Left kidney (tissue), 2 donors: ENCODE results near the gene LEAP2. TPM values are rescaled to one million over a fixed set of nuclear protein-coding genes. Genes with fewer than 3 reads are reported as not detected.

Experiments
- DNase-seq: peaks from one replicate; pipeline ENCODE4 v3.0.0-alpha.2; 2013
- polyA plus RNA-seq: library from polyadenylated mRNA; unstranded; fragments of 120-200 nt; gene quantifications from one replicate; pipeline ENCODE4 v1.2.1, GENCODE V29; 2013; ENCODE audit not compliant: insufficient read length

Gene LEAP2
- polyA plus RNA-seq, 1 donor: 8.7 TPM

- DNase-seq: no peak
Measured at GRCh38 chr5:132876020-132876759, 2.7 kb downstream of the LEAP2 start.

GRCh38 chr5:132877466-132877865, 4.0 kb downstream of the LEAP2 start:
- DNase-seq: no peak

DNA sequence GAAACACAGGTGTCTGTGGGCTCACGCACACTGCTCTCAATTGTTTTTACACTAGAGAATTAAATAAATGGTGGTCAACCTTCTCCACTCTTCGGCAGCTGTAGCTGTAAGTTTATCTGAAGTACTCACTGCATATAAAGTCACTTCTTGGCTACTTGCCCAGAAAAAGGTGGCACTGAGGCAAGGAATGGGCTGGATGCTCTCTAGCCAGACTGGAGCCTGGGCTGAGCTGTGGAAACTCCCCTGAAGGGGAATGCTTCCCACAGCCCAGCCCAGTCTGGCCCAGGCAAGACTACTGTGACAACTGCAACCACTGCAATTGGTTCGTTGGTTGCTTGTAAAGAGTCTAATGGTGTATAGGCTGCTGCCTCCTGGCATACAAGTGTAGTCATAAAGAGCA, 4.5 kb downstream of the LEAP2 start:
- DNase-seq: no peak

DNA sequence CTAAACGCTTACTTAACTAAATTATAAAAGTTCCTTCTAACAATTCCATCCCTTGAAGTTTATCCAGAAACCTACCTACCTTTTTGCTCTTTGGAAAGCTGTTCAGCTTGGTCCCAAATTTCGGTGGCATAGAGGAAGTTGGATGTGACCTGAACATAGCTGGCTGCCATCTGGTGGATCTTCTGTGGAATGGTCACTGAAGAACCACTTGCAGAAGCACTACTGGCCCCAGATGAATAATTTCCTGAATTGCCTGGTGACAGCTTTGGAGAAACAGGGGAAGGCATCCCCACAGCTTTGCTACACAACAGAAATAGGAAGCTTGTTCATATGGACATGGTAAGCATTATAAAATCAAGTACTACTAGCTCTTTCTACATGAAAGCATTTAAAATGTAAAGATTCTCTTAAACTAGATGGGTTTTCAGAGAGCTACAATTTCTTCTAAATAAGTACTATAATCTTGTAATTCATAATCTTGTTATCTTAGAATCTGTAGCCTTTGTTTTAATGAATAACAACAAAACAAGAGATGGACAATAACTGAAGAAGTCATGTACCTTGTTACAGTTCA, 9.9 kb downstream of the LEAP2 start:
- peak; percentile 50 for DNase-seq

DNA sequence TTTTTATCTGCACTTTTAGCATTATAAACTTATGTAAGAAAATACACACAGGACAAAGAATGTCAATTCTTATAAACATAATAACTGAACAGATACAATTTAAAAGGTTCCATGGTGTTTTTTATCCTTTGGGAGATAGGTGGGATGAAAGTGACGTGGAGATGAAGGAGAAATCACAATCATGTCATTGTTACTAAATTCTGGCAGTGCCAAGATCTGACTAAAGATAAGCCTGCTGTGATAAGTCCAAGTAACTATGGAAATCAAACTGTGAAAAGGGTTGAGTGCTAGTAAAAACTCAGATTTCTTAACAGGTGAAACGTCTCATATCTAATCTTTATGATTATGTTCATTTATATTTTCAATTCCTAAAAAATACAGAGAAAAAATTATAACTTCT, 11.1 kb downstream of the LEAP2 start:
- no peak for DNase-seq

GRCh38 chr5:132886064-132886823, 12.8 kb downstream of the LEAP2 start:
- no peak for DNase-seq

GRCh38 chr5:132887283-132887682, 13.8 kb downstream of the LEAP2 start:
- DNase-seq: no peak

- DNase-seq: no peak
Measured at GRCh38 chr5:132889501-132889900, 16.0 kb downstream of the LEAP2 start.

DNA sequence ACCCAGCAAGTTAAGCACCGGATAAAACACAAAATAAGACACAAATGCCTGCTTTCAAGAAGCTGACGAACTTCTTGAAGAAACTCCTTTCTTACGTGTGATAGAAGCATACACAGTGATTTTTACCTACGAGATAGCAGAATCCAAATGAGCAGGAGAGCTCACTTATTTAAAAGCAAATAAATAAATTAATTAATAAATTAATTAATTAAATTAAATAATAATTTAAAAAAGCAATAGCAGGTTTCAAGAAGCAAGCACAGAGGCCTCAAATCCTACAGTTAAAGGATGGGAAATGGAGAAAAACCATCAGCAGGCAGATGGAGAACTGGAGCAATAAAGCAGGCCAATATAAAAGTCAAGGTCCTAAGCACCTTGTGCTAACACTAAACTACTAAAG, 17.3 kb downstream of the LEAP2 start:
- no peak for DNase-seq

- DNase-seq: no peak
Measured at GRCh38 chr5:132895719-132896305, 22.3 kb downstream of the LEAP2 start.

DNA sequence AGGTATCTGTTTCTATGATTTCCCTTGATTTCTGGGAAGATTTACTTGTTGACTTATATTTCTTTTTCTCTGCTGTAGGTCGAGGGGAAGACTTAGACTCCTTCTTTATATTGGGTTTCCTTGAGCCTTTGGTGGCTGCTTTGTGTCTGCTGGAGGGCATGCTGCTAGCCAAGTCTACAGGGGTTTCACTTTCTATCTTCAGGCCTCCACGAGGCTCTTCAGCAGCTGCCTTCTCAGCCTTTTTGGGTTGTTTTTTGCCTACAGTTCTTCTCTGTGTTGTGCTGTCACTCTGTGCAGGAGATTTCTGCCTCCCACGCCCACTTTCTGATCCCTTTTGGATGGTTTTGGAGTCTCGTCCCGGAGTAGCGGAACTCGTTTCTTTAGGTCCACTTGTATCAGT, 23.2 kb downstream of the LEAP2 start:
- DNase-seq: no peak

DNA sequence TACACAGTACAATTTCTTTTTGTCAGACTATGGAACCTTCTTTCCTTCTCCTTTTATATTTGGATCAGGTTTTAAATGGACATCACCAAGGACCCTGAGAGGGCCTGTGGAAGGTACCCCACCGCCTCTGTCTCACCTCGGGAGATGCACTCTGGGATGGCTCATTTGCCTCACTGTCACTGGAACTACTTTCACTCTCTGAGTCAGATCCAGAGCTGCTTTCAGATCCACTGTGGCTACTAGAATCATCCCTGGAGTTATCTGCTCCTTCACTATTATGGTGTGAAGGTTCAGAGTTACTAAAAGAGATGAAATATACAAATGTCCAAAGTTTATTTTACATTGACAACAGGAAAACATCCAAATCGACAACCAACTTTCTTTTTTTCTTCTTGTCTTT, 24.6 kb downstream of the LEAP2 start:
- no peak for DNase-seq

- DNase-seq: no peak
Measured at GRCh38 chr5:132901036-132901435, 27.6 kb downstream of the LEAP2 start.

DNA sequence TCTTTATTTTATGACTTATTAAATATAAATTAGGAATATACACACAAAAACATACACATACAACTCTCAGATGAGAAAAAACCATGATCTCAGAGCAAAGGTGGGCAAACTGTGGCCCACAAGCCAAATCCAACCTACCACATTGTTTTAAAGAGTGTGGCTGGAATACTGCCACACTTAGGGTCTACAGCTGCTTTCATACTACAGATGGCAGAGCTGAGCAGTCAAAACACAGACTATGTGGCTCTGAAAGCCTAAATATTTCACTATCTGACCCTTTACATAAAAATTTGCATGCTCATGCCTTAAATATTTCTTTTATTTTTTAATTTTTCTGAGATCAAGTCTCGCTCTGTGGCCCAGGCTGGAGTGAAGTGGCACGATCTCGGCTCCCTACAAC, 28.3 kb downstream of the LEAP2 start:
- DNase-seq: no peak

GRCh38 chr5:132905938-132906337, 32.5 kb downstream of the LEAP2 start:
- DNase-seq: no peak

DNA sequence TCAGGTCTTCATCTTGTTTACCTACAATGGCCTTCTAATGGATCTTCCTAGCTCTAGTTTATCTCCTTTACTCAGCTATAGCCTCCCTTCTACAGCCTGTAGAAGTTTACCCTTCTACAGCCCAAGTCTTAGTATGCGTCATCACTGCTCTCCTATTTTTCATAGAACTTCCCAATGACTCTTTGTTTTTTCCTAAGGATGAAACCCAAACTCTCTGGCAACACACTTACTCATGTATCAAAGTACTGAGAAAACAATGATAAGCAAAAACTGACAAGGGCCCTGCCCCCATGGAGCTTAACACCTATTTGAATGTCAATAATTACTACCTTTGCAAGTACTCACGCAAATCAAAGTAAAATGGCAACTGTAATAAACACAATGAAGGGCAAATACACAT, 33.7 kb downstream of the LEAP2 start:
- no peak for DNase-seq

GRCh38 chr5:132909702-132910101, 36.2 kb downstream of the LEAP2 start:
- DNase-seq: no peak

DNA sequence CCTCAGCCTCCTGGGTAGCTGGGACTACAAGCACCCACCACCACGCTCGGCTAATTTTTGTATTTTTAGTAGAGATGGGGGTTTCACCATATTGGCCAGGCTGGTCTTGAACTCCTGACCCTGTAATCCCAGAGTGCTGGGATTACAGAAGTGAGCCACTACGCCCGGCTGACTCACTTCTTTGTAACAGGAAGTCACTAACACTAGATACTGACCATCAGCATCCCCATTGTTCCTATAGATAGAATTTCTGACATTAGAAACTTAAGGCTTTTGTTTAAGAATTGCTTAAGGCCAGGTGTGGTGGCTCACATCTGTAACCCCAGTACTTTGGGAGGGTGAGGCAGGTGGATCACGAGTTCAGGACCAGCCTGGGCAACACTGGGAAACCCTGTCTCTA, 42.2 kb downstream of the LEAP2 start:
- DNase-seq: no peak

DNA sequence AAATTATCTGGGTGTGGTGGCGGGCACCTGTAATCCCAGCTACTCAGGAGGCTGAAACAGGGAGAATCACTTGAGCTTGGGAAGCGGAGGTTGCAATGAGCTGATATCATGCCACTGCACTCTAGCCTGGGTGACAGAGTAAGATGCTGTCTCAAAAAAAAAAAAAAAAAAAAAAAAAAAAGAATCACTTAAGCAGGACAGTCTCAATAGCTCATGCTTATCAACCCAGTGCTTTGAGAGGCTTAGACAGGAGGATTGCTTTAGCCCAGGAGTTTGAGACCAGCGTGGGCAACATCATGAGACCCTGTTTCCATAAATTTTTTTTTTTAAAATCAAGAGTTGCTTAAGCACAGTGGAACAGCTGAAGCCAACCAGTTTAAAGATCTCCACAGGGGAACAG, 42.6 kb downstream of the LEAP2 start:
- no peak for DNase-seq
